GM12875 (cell line): Measurements from ENCODE around the gene NFIC.
"Not testable (repeated sequence)": the region's sequence is repeated elsewhere in the genome, so short reads cannot be mapped to it uniquely, and the experiment has no call there.

Experiments
- H3K4me3 ChIP-seq: one replicate; pipeline ENCODE4 v1.5.1; 2011; ENCODE audit warnings: low read depth, low read length, control low read depth
- TF ChIP-seq, protein P1 (sequence below): IDR thresholded peaks from 2 replicates; pipeline ENCODE4 v1.5.1; 2011; ENCODE audit warnings: low read depth, mild to moderate bottlenecking, control low read depth, inconsistent platforms, low read length, moderate library complexity, borderline replicate concordance; ENCODE audit not compliant: insufficient read depth

Gene NFIC

DNA sequence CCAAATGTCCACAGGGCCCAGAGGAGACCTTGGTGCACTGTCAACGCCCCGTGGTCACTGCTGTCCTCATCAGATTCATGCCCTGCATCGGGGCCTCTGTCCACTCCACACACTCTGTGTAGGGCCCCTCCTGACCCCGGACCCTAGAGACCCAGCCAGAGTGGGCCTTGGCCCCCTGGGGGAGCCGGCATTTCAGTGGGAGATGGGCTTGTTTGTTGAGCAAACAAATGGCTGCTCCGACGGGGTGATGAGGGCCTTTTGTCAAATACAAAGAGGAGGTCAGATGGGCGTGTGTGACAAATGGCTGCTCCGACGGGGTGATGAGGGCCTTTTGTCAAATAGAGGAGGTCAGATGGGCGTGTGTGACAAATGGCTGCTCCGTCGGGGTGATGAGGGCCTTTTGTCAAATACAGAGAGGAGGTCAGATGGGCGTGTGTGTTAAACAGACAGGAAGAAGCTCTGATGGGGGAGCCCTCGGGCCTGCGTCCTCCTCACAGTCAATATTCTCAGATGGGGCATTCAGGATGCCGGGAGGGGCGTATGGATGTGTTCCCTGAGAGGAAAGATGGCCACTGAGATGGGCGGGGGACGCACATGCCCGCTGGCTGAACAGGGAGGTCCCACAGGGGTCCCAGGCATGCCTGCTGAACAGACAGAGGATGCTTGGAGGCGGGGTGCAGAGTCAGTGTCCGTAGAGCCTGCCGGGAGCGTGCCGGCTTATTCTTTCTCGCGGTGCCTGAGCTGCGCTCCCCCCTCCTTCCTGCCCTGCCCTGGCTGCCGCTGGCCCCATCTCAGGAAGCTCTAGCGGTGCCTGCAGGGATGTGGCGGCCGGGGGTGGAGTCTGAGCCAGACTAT is 77.7 kb downstream of the NFIC start:
- TF ChIP-seq, protein P1, sequence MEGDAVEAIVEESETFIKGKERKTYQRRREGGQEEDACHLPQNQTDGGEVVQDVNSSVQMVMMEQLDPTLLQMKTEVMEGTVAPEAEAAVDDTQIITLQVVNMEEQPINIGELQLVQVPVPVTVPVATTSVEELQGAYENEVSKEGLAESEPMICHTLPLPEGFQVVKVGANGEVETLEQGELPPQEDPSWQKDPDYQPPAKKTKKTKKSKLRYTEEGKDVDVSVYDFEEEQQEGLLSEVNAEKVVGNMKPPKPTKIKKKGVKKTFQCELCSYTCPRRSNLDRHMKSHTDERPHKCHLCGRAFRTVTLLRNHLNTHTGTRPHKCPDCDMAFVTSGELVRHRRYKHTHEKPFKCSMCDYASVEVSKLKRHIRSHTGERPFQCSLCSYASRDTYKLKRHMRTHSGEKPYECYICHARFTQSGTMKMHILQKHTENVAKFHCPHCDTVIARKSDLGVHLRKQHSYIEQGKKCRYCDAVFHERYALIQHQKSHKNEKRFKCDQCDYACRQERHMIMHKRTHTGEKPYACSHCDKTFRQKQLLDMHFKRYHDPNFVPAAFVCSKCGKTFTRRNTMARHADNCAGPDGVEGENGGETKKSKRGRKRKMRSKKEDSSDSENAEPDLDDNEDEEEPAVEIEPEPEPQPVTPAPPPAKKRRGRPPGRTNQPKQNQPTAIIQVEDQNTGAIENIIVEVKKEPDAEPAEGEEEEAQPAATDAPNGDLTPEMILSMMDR: no peak
- H3K4me3 ChIP-seq: no peak overlapping the region

DNA sequence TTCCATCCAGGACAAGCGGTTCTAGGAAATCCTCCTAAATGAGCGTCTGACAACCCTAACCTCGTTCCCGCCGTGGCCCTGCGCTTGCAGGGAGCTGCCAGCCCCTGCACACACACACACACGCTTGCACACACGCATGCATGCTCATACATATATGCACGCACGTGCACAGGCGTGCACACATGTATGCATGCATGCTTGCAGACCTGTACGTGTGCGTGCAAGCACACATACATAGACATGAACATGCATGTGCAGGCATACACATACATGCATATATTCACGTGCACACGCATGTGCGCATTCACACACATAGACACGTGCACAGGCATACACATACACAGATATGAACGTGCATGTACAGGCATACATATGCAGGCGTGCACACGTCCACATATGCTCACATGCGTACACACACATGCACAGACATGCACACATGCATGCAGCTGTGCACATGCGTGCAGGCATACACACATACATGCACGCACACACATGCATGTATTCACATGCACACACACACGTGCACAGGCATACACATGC is 78.4 kb downstream of the NFIC start:
- H3K4me3 ChIP-seq: no peak overlapping the region
- TF ChIP-seq, protein P1: no peak

DNA sequence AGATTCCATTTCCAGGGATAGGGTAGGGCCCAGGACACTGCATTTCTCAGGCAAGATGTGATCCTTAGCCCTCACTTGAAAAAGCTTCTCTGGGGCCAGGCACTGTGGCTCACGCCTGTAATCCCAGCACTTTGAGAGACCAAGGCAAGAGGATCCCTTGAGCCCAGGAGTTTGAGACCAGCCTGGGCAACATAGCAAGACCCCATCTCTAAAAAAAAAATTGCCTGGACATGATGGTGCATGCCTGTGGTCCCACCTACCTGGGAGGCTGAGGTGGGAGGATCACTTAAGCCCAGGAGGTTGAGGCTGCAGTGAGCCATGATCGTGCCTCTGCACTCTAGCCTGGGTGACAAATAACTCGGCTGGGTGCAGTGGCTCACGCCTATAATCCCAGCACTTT is 80.3 kb downstream of the NFIC start:
- H3K4me3 ChIP-seq: not testable (repeated sequence)

DNA sequence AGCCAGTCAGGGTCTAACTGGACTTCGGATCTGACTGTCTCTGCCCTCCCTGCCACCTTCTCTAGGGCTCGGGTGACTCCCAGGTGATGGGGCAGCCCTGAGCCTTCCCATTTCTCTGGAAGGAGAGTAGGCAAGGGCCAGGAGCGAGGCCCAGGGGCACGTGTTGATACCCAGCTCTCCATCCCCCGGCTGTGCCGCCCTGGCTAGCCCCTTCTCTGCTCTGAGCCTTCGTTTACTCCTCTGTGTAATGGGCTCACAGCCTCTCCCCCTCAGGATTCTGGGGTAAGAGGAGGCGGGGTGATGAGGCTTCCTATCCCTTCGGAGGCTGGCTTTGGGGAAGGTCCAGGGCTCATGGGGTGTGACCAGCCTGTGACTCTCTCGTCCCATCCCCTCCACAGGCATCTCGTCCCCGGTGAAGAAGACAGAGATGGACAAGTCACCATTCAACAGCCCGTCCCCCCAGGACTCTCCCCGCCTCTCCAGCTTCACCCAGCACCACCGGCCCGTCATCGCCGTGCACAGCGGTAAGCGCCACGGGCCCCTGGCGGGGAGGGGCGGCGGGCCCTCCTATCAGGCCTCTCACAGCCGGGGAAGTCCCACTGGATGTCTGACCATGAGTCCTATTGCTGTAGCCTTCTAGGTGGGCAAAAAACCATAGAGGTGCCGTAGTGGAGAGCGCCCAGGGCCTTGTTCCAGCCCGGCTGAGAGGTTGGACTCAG is 82.4 kb downstream of the NFIC start:
- TF ChIP-seq, protein P1: no peak
- no peak overlapping the region for H3K4me3 ChIP-seq

DNA sequence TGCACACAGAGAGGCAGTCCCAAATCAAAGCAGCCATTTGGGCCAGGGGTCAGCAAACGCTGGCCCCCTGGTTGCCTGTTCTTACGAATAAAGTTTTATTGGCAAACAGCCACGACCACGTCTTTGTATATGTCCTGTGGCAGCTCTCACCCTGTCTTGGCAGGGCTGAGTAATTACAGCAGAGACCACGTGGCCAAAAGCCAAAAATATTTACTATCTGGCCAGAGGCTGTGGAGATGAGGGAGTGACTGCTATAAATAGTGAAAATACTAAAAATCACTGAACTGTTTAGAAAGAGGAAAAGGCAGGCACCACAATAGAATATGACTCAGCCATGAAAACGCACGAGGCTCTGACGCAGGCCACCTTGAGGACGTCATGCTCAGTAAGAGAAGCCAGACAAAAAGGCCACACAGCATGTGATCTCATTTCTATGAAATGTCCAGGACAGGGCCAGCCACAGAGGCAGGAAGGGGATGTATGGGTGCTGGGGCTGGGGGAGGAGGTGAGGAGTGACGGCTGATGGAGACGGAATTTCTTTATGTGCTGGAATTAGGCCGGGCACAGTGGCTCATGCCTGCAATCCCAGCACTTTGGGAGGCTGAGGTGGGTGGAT is 84.5 kb downstream of the NFIC start:
- H3K4me3 ChIP-seq: no peak overlapping the region
- TF ChIP-seq, protein P1: no peak

DNA sequence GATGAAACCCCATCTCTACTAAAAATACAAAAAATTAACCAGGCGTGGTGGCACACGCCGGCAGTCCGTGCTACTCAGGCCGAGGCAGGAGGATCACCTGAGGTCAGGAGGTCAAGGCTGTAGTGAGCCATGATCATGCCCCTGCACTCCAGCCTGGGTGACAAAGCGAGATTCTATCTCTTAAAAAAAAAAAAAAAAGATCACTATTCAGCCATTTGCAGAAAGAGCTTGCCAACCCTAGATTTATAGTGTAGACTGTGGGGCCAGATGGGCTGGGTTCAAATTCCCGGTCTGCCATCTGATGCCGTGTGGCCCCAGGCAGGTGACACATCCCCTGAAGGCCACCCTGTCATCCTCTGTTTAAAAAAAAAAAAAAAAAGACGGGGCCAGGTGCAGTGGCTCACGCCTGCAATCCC is 85.1 kb downstream of the NFIC start:
- H3K4me3 ChIP-seq: no peak overlapping the region
- TF ChIP-seq, protein P1: no peak

DNA sequence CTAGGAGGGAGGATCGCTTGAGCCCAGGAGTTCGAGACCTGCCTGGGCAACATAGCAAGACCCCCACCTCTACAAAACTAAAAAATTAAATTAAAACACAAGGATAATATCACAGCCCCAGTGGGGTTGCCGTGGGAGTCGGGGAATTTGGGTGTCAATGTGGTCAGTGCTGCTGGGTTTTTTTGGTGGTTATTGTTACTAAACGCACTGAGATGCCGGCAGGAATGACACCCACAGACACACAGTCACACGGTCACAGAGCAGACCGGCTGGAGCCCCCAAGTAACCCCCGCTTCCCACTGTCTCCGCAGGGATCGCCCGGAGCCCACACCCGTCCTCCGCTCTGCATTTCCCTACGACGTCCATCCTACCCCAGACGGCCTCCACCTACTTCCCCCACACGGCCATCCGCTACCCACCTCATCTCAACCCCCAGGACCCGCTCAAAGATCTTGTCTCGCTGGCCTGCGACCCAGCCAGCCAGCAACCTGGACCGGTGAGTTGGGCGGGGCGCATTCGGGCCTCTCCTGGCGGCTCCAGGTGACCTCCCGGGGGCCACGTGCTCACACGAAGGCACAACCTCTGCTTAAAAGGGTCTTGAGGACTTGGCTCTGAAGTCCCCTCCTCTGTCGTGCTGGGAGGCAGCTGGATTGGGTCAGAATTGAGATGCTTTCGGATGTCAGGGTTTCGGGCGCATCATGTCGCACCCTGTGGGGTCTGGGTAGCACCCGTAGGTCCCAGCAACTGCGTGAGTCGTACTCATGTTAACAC is 86.0 kb downstream of the NFIC start:
- TF ChIP-seq, protein P1: no peak
- no peak overlapping the region for H3K4me3 ChIP-seq

DNA sequence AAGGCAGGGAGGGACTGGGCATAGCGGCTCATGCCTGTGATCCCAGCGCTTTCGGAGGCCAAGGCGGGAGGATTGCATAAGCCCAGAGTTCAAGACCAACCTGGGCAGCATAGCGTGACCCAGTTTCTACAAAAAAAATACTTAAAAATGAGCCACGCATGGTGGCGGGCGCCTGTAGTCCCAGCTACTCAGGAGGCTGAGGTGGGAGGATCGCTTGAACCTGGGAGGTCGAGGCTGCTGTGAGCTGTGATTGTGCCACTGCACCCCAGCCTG is 86.5 kb downstream of the NFIC start:
- not testable (repeated sequence) for H3K4me3 ChIP-seq
